Activated CD4-positive, alpha-beta T cell treated with anti-CD3 and anti-CD28 coated beads, Interleukin-2, amount 50 U/mL, for 48 hours (primary cell): Measurements from ENCODE around the gene CLDN9.

Experiments
- DNase-seq, 2 experiments: peaks; one replicate each; pipeline ENCODE4 v3.0.0-alpha.2; 2020

CLDN9 gene

GRCh38 chr16:2974319-2975056 lies 38.2 kb upstream of the CLDN9 start:
- no peak for DNase-seq

GRCh38 chr16:2975161-2975795 lies 37.4 kb upstream of the CLDN9 start:
- DNase-seq = no peak

- DNase-seq = no peak
Measured at GRCh38 chr16:2976201-2976600, 36.5 kb upstream of the CLDN9 start.

GRCh38 chr16:2976673-2977072 lies 36.0 kb upstream of the CLDN9 start:
- no peak for DNase-seq

GRCh38 chr16:2977440-2977839 lies 35.3 kb upstream of the CLDN9 start:
- no peak for DNase-seq

- peak in 1 of 2 experiments; percentile 54 for DNase-seq
Measured at GRCh38 chr16:2979669-2980226, 33.0 kb upstream of the CLDN9 start.

- DNase-seq = peak; percentile 95 to 96
Measured at GRCh38 chr16:2980227-2981176, 32.2 kb upstream of the CLDN9 start, which contains the start of gene PKMYT1. Gene PKMYT1, minus strand, starts transcription at chr16:2980446. Its CDS starts 789 bp downstream, at chr16:2979657.

GRCh38 chr16:2981177-2981898 lies 31.4 kb upstream of the CLDN9 start:
- DNase-seq = no peak

- DNase-seq = no peak
Measured at GRCh38 chr16:2981899-2982250, 30.8 kb upstream of the CLDN9 start.

- no peak for DNase-seq
Measured at GRCh38 chr16:2982402-2982801, 30.3 kb upstream of the CLDN9 start.

- DNase-seq = peak; percentile 82 to 87
Measured at GRCh38 chr16:2983706-2984136, 29.0 kb upstream of the CLDN9 start.

GRCh38 chr16:2985462-2985861 lies 27.3 kb upstream of the CLDN9 start:
- DNase-seq = no peak

- no peak for DNase-seq
Measured at GRCh38 chr16:2985893-2986355, 26.8 kb upstream of the CLDN9 start.

GRCh38 chr16:2986623-2987188 lies 26.0 kb upstream of the CLDN9 start:
- DNase-seq = no peak

- no peak for DNase-seq
Measured at GRCh38 chr16:2987286-2987685, 25.4 kb upstream of the CLDN9 start.

- no peak for DNase-seq
Measured at GRCh38 chr16:2987833-2988232, 24.9 kb upstream of the CLDN9 start.

- no peak for DNase-seq
Measured at GRCh38 chr16:2988590-2989099, 24.1 kb upstream of the CLDN9 start.

GRCh38 chr16:2990891-2991290 lies 21.8 kb upstream of the CLDN9 start:
- no peak for DNase-seq

GRCh38 chr16:2991566-2992261 lies 21.0 kb upstream of the CLDN9 start:
- no peak for DNase-seq

GRCh38 chr16:2992383-2993081 lies 20.2 kb upstream of the CLDN9 start:
- DNase-seq = no peak
